GM10266 (cell line): Measurements from ENCODE around the gene AFF3.

Experiments
- DNase-seq: peaks from one replicate; pipeline ENCODE4 v3.0.0; 2012; ENCODE audit errors: extremely low spot score
- CTCF ChIP-seq: IDR thresholded peaks from 2 replicates; pipeline ENCODE4 v1.5.1; 2012; ENCODE audit warnings: mild to moderate bottlenecking, low read depth; ENCODE audit not compliant: control insufficient read depth, insufficient read depth; ENCODE audit errors: missing control alignments

Gene AFF3

GRCh38 chr2:99900556-99900955 is 241.8 kb downstream of the AFF3 start:
- no peak for TF ChIP-seq CTCF
- no peak for DNase-seq

GRCh38 chr2:99899882-99900281 is 242.5 kb downstream of the AFF3 start:
- no peak for DNase-seq
- TF ChIP-seq CTCF = no peak

GRCh38 chr2:99899058-99899855 is 243.1 kb downstream of the AFF3 start:
- no peak for TF ChIP-seq CTCF
- DNase-seq = no peak

- no peak for TF ChIP-seq CTCF
- no peak for DNase-seq
These were observed 243.9 kb downstream of the AFF3 start for GRCh38 chr2:99898336-99899048.

- no peak for TF ChIP-seq CTCF
- no peak for DNase-seq
These were observed 251.0 kb downstream of the AFF3 start for GRCh38 chr2:99891428-99891780.

GRCh38 chr2:99890568-99891427 is 251.6 kb downstream of the AFF3 start:
- TF ChIP-seq CTCF = no peak
- no peak for DNase-seq

- no peak for TF ChIP-seq CTCF
- no peak for DNase-seq
These were observed 253.8 kb downstream of the AFF3 start for GRCh38 chr2:99888617-99889016.
